GM18502 (cell line): ENCODE measurements around the gene KRTAP20-1.

Source experiments
- ATAC-seq: cut with Tn5 transposase; IDR thresholded peaks from one replicate; pipeline ENCODE4 v1.9.1; 2021; ENCODE audit warnings: mild to moderate bottlenecking; ENCODE audit not compliant: unreplicated experiment, poor library complexity

Gene KRTAP20-1

DNA sequence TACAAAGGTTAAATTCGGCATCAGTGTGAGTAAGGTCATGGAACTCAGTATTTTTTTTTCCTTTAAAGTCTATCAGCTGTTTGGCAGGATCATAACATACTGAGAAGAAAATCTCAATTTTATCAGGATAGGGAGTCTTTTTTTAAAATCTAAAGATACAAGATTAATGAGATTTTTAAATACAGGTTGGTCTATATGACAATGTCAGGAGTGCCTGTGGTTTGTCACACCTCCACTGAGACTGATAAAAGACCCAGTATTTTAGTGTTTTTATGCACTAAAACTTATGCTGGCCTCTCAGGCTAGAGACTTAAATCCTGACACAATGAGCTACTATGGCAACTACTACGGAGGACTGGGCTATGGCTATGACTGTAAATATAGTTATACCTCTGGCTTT lies 26.3 kb downstream of the KRTAP20-1 start, which contains the start of gene KRTAP20-3:
Gene KRTAP20-3 (plus strand): TSS at position 301 of the 400 bp plus-strand sequence.
- ATAC-seq: no peak

DNA sequence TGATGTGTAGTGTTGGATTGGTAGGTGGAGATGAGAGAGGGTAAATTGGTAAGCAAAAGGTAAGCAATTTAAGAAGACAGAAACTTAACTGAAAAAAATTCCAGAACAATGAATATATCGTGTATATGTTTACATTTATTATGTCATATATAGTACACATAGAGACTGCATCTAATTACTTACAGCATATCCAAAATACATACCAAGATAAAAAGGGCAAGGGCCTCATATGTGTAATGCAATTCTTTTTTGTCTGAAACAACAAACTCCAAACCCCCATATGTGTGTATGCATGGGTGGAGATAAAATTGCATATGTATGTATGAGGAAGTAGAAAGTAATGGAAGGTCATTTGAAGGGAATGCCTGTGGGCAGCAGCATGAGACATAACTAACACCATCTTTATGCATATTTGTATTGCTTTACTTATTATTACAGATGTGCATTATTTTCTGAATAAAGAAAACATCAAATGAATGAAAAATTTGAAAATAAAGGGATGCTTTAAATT lies 30.7 kb downstream of the KRTAP20-1 start:
- ATAC-seq: no peak

DNA sequence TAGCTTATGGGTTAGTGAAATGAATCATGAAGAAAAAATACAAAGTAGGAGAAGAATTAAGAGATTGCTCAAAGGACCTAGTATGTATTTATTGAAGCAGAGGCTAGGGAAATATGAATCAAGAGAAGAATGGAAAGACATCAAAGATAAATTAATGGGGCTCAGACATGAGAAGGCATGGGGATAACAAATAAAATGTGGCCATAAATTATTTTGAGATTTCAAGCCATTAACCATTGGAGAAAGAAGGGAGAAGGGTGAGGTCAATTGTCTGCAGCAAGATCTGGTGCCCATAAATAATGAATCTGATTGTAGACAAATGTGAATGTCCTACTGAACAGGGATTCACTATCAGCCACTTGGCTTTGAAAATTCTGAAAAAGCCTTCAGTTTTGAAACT lies 36.7 kb downstream of the KRTAP20-1 start:
- ATAC-seq: no peak
